HG03025 (cell line): Measurements from ENCODE around the gene ARHGEF7.

Experiments
- ATAC-seq: cut with Tn5 transposase; IDR thresholded peaks from one replicate; pipeline ENCODE4 v1.9.1; 2021; ENCODE audit warnings: mild to moderate bottlenecking, moderate library complexity; ENCODE audit not compliant: unreplicated experiment, low FRiP score

ARHGEF7 gene

GRCh38 chr13:111110054-111110453 lies 5.1 kb upstream of the ARHGEF7 start:
- ATAC-seq, result no peak

- no peak for ATAC-seq
These were observed 3.7 kb upstream of the ARHGEF7 start for GRCh38 chr13:111111376-111111937.

- no peak for ATAC-seq
These were observed 2.9 kb upstream of the ARHGEF7 start for GRCh38 chr13:111112196-111112595.

- no peak for ATAC-seq
These were observed 599 bp upstream of the ARHGEF7 start for GRCh38 chr13:111114362-111115060.

- no peak for ATAC-seq
These were observed 933 bp downstream of the ARHGEF7 start for GRCh38 chr13:111115965-111116521.

GRCh38 chr13:111116856-111117255 lies 1.7 kb downstream of the ARHGEF7 start:
- no peak for ATAC-seq

- ATAC-seq, result no peak
These were observed 2.2 kb downstream of the ARHGEF7 start for GRCh38 chr13:111117289-111117688.

- ATAC-seq, result no peak
These were observed 2.9 kb downstream of the ARHGEF7 start for GRCh38 chr13:111117961-111118360.

- ATAC-seq, result no peak
These were observed 3.9 kb downstream of the ARHGEF7 start for GRCh38 chr13:111118898-111119607.

- ATAC-seq, result no peak
These were observed 4.9 kb downstream of the ARHGEF7 start for GRCh38 chr13:111119966-111120365.

- ATAC-seq, result no peak
These were observed 5.3 kb downstream of the ARHGEF7 start for GRCh38 chr13:111120422-111120821.

- ATAC-seq, result no peak
These were observed 5.8 kb downstream of the ARHGEF7 start for GRCh38 chr13:111120913-111121312.

GRCh38 chr13:111121506-111121905 lies 6.4 kb downstream of the ARHGEF7 start:
- no peak for ATAC-seq

- no peak for ATAC-seq
These were observed 6.9 kb downstream of the ARHGEF7 start for GRCh38 chr13:111122056-111122455.

- no peak for ATAC-seq
These were observed 7.5 kb downstream of the ARHGEF7 start for GRCh38 chr13:111122631-111123030.

- no peak for ATAC-seq
These were observed 8.1 kb downstream of the ARHGEF7 start for GRCh38 chr13:111123221-111123620.

- no peak for ATAC-seq
These were observed 8.5 kb downstream of the ARHGEF7 start for GRCh38 chr13:111123649-111124048.

GRCh38 chr13:111126509-111126908 lies 11.4 kb downstream of the ARHGEF7 start:
- no peak for ATAC-seq

- peak; percentile 99 for ATAC-seq
These were observed 14.5 kb downstream of the ARHGEF7 start for GRCh38 chr13:111129465-111130115.

GRCh38 chr13:111130116-111130508 lies 15.0 kb downstream of the ARHGEF7 start:
- ATAC-seq, result no peak

- no peak for ATAC-seq
These were observed 15.9 kb downstream of the ARHGEF7 start for GRCh38 chr13:111131048-111131447.
